Thyroid gland (tissue), 4 donors: ENCODE data around the gene WNT8B. TPM values are rescaled to one million over a fixed set of nuclear protein-coding genes. Genes with fewer than 3 reads are reported as not detected.

Source experiments
- DNase-seq, 2 donors: peaks; one replicate each; pipeline ENCODE4 v3.0.0-alpha.2; 2019
- H3K27ac ChIP-seq, 3 donors: fragments of 200-600 bp; sonication (generic); 1 replicate in 2 of 3; 2 replicates in 1 of 3; pipeline ENCODE4 v1.5.1; 2016 to 2019; ENCODE audit warnings: mild to moderate bottlenecking in 1 of 3, moderate library complexity in 1 of 3
- H3K27me3 ChIP-seq: fragments of 200-600 bp; sonication (generic); one replicate; pipeline ENCODE4 v1.5.1; 2019
- H3K36me3 ChIP-seq, 2 donors: fragments of 200-600 bp; sonication (generic); one replicate each; pipeline ENCODE4 v1.5.1; 2016 to 2019
- H3K4me1 ChIP-seq, 2 donors: fragments of 200-600 bp; sonication (generic); one replicate each; pipeline ENCODE4 v1.5.1; 2017 to 2019
- H3K4me3 ChIP-seq, 3 donors: fragments of 200-600 bp; sonication (generic); replicated peaks in 1 of 3; 1 replicate in 2 of 3; 2 replicates in 1 of 3; pipeline ENCODE4 v1.5.1; 2016; ENCODE audit warnings: mild to moderate bottlenecking in 1 of 3
- H3K9me3 ChIP-seq: fragments of 200-600 bp; sonication (generic); one replicate; pipeline ENCODE4 v1.5.1; 2017
- POLR2A ChIP-seq, 2 donors: fragments of 450-650 bp; IDR thresholded peaks; one replicate each; pipeline ENCODE4 v1.6.1; 2017; ENCODE audit warnings: antibody characterized with exemption in 2 of 2, mild to moderate bottlenecking in 2 of 2, moderate library complexity in 1 of 2
- WGBS, 2 donors: methylation state at CpG; one replicate each; pipeline ENCODE4 v1.1.5; 2017; 5-methylcytosine and 5-hydroxymethylcytosine counted together
- intact Hi-C: fragments of 100-400 bp; cut with DNase I; formaldehyde crosslinking; loops from one replicate; pipeline ENCODE4 v1.15.1; 2023
- total RNA-seq, 4 donors: library from RNA; depleted of rRNA; stranded (reverse); fragments of >200 nt; gene quantifications; one replicate each; pipeline ENCODE4 v1.2.3, GENCODE V29; 2016
- TF ChIP-seq, protein P1 (sequence below), 6 experiments: fragments of 200-600 bp in 3 of 6; fragments of 450-650 bp in 3 of 6; sonication (generic) in 3 of 6; IDR thresholded peaks; one replicate each; pipeline ENCODE4 v1.5.1; 2016 to 2019; ENCODE audit warnings: antibody characterized with exemption in 6 of 6, mild to moderate bottlenecking in 2 of 6, inconsistent platforms in 1 of 6, moderate library complexity in 1 of 6

The WNT8B gene
- total RNA-seq, 4 donors from 2014 or later = not detected

DNA sequence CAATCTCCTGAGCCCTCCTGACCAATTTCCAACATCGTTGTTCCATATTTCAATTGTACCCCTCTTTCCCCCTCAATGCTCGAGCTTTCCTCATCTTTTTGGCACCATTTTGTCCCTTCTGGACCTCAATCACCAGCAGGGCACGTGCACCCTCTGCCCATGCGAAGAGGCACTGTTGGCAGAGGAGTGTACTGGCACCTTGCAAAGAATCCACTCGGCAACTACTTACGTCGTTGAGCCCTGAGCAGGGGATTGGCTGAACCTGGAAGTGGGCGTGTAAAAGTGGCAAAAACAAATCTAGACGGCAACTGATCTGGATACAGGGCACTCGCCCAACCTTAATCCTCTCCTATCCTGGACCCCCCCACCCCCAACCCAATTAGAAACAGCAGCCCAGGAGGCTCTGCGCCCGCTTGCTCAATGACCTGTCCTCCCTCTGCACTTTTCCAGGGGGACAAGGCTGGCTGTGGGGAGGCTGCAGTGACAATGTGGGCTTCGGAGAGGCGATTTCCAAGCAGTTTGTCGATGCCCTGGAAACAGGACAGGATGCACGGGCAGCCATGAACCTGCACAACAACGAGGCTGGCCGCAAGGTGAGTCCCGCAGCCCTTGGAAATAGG lies 18.8 kb downstream of the WNT8B start:
- TF ChIP-seq POLR2A (IDR thresholded peaks at IDR 0.05) = no peak
- TF ChIP-seq, protein P1, sequence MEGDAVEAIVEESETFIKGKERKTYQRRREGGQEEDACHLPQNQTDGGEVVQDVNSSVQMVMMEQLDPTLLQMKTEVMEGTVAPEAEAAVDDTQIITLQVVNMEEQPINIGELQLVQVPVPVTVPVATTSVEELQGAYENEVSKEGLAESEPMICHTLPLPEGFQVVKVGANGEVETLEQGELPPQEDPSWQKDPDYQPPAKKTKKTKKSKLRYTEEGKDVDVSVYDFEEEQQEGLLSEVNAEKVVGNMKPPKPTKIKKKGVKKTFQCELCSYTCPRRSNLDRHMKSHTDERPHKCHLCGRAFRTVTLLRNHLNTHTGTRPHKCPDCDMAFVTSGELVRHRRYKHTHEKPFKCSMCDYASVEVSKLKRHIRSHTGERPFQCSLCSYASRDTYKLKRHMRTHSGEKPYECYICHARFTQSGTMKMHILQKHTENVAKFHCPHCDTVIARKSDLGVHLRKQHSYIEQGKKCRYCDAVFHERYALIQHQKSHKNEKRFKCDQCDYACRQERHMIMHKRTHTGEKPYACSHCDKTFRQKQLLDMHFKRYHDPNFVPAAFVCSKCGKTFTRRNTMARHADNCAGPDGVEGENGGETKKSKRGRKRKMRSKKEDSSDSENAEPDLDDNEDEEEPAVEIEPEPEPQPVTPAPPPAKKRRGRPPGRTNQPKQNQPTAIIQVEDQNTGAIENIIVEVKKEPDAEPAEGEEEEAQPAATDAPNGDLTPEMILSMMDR (IDR thresholded peaks at IDR 0.05) = no peak
- no peaks in the 10 kb centered on the region for H3K9me3 ChIP-seq
- H3K27me3 ChIP-seq = no peaks in the 10 kb centered on the region
- DNase-seq = peak; percentile 85 to 87
- H3K4me1 ChIP-seq = peaks cover 12 to 15% of the 10 kb centered on the region in 2 donors
- H3K27ac ChIP-seq = no peak overlapping the region
- intact Hi-C loops = no loop called here
- no peaks in the 10 kb centered on the region for H3K36me3 ChIP-seq
- WGBS, 2 donors = 2 to 5% methylated on average over 19 of the region's 19 CpGs
- peak overlapping the region in 1 of 3 donors; percentile 47 for H3K4me3 ChIP-seq

DNA sequence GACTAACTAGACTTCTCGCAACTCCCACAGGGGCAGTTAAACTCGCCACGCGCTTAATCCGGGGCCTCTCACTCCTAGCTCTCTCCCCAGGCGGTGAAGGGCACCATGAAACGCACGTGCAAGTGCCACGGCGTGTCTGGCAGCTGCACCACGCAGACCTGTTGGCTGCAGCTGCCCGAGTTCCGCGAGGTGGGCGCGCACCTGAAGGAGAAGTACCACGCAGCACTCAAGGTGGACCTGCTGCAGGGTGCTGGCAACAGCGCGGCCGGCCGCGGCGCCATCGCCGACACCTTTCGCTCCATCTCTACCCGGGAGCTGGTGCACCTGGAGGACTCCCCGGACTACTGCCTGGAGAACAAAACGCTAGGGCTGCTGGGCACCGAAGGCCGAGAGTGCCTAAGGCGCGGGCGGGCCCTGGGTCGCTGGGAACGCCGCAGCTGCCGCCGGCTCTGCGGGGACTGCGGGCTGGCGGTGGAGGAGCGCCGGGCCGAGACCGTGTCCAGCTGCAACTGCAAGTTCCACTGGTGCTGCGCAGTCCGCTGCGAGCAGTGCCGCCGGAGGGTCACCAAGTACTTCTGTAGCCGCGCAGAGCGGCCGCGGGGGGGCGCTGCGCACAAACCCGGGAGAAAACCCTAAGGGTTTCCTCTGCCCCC lies 19.5 kb downstream of the WNT8B start:
- no peak for TF ChIP-seq POLR2A (IDR thresholded peaks at IDR 0.05)
- TF ChIP-seq, protein P1 (IDR thresholded peaks at IDR 0.05) = peak; percentile 40 to 88 (median 58)
- Histone ChIP-seq H3K4me1 (peaks cover 12 to 15% of the 10 kb centered on the region in 2 donors), H3K27me3 (no peaks in the 10 kb centered on the region), H3K4me3 (peak overlapping the region; percentile 12 to 47 (median 21)), H3K36me3 (no peaks in the 10 kb centered on the region), H3K9me3 (no peaks in the 10 kb centered on the region), H3K27ac (no peak overlapping the region)
- intact Hi-C loops = no loop called here
- WGBS, 2 donors = 0 to 1% methylated on average over 14 to 18 of the region's 59 CpGs
- peak; percentile 73 to 78 for DNase-seq

DNA sequence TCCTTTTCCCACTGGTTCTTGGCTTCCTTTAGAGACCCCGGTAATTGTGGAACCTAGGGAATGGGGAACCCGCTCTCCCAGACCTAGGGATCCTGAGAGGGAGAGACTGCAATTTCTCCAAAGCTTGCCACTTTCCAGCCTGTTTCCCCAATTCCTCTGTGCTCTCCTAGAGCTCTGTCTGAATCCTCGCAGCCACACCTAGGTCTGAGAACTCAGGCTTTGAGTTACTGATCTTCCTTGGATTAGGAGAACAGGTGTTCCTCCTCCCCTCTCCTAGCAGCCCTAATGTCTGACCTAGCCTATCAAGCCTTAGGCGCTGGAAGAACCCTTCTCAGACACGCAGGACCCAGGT lies 20.0 kb downstream of the WNT8B start:
- intact Hi-C loops = no loop called here
- WGBS, 2 donors = 36 to 47% methylated on average over 5 of the region's 5 CpGs
- Histone ChIP-seq H3K36me3 (no peaks in the 10 kb centered on the region), H3K27ac (no peak overlapping the region), H3K4me1 (peaks cover 12 to 15% of the 10 kb centered on the region in 2 donors), H3K4me3 (peak overlapping the region in 1 of 3 donors; percentile 47), H3K27me3 (no peaks in the 10 kb centered on the region), H3K9me3 (no peaks in the 10 kb centered on the region)
- TF ChIP-seq POLR2A (IDR thresholded peaks at IDR 0.05) = no peak
- TF ChIP-seq, protein P1 (IDR thresholded peaks at IDR 0.05) = no peak
- no peak for DNase-seq

DNA sequence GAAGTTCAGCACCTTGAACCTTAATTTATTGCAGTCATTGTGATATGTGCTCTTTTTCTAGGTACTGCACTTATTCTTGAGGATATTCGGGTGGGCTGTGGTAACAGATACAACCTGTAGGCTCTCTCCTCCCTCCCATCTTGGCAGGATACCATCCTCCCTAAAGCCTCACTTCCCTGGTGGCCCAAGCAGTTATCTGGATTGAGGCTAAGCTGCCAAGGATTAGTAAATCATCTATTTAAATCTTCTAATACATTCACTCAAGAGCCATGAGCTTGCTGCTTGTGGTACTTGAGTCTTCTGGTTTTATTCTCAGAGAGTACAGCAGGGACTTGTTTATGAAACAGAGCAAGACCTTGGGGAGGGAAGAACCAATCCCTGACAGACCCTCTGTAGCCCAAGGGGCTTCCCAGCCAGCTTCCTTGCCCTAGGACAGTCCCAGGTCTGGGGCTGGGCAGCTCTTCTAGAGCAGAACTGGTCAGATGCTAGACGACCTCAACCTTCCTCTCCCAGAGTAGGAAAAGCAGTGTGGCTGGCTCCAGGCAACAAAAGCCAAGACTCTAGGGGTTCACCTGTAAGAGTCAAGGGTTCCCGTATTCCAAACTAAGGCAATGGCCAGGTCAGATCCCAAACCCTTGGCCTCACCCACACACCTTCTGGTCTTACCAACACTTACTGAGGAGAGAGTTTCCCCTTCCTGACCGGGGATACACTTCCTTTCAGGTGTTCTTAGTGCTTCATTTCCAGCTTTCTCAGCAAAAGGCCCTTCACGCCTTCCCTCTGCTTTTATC lies 21.3 kb downstream of the WNT8B start:
- 88 to 91% methylated on average over 5 of the region's 5 CpGs for WGBS, 2 donors
- no peak overlapping the region for H3K27ac ChIP-seq
- intact Hi-C loops = no loop called here
- no peak for DNase-seq
- H3K4me3 ChIP-seq = no peak overlapping the region
- peaks cover 12 to 15% of the 10 kb centered on the region in 2 donors for H3K4me1 ChIP-seq
- no peaks in the 10 kb centered on the region for H3K9me3 ChIP-seq
- peaks cover 1 to 7% of the 10 kb centered on the region in 2 donors for H3K36me3 ChIP-seq
- no peaks in the 10 kb centered on the region for H3K27me3 ChIP-seq
- no peak for TF ChIP-seq POLR2A (IDR thresholded peaks at IDR 0.05)
- TF ChIP-seq, protein P1 (IDR thresholded peaks at IDR 0.05) = no peak
